ENCODE results near the gene FKBP14.

- TF ChIP-seq POLR2A (IDR thresholded peaks at IDR 0.05), result no peak
- no peak for TF ChIP-seq CTCF (IDR thresholded peaks at IDR 0.05)
Measured at GRCh38 chr7:30040938-30041337, 14.4 kb upstream of the FKBP14 start.
